GM13976 (cell line): ENCODE results near the gene TTC7B.

ENCODE experiments used
- DNase-seq: peaks from one replicate; pipeline ENCODE4 v3.0.0; 2012; ENCODE audit warnings: low spot score
- in situ Hi-C: fragments of 300-500 bp; cut with MboI; formaldehyde crosslinking; loops from one replicate; pipeline ENCODE4 v1.12.0; 2022; ENCODE audit warnings: low sequenced_read_pairs, mixed read lengths, inconsistent platforms; ENCODE audit not compliant: unreplicated experiment
- TF ChIP-seq, protein P1 (sequence below): IDR thresholded peaks from 2 replicates; pipeline ENCODE4 v1.5.1; 2012; ENCODE audit warnings: borderline replicate concordance, mild to moderate bottlenecking; ENCODE audit not compliant: insufficient read depth; ENCODE audit errors: extremely low read depth, missing control alignments, control extremely low read depth

Gene TTC7B

DNA sequence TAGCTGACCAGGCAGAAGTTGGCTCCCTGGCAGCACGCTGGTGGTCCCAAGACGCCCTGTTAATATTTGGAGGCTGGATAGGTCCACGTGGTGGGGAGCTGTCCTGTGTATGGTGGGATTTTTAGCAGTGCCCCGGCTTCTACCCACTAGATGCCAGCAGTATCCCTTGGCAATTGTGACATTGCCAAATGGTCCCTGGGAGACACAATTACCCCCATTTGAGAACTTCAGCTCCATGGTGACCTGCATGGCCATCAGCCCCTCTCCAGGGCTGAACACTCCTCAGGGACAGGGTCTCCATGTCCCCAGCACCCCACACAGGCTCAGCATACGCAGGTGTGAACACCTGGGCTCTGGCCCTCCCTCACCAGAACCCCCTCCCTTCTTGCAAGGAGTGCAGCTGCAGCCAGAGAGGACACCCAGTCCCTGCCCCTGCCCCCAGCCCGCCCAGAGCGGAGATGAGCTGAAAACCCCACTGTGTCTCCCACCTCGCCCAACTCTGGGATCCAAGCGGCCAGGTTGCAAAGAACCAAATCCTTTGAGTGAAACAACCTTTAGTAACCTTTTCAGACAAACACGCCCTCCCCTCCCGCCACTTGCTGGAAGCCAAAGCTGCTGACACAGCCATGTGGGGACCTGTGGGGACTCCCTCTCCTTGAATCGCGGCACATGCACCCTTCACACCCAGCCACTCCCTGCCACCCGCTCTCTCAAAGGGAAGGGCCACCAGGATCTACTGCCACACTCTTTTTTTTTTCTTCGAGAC, 299.0 kb downstream of the TTC7B start:
- in situ Hi-C loops, result no loop called here
- DNase-seq, result no peak
- TF ChIP-seq, protein P1, sequence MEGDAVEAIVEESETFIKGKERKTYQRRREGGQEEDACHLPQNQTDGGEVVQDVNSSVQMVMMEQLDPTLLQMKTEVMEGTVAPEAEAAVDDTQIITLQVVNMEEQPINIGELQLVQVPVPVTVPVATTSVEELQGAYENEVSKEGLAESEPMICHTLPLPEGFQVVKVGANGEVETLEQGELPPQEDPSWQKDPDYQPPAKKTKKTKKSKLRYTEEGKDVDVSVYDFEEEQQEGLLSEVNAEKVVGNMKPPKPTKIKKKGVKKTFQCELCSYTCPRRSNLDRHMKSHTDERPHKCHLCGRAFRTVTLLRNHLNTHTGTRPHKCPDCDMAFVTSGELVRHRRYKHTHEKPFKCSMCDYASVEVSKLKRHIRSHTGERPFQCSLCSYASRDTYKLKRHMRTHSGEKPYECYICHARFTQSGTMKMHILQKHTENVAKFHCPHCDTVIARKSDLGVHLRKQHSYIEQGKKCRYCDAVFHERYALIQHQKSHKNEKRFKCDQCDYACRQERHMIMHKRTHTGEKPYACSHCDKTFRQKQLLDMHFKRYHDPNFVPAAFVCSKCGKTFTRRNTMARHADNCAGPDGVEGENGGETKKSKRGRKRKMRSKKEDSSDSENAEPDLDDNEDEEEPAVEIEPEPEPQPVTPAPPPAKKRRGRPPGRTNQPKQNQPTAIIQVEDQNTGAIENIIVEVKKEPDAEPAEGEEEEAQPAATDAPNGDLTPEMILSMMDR, result no peak

DNA sequence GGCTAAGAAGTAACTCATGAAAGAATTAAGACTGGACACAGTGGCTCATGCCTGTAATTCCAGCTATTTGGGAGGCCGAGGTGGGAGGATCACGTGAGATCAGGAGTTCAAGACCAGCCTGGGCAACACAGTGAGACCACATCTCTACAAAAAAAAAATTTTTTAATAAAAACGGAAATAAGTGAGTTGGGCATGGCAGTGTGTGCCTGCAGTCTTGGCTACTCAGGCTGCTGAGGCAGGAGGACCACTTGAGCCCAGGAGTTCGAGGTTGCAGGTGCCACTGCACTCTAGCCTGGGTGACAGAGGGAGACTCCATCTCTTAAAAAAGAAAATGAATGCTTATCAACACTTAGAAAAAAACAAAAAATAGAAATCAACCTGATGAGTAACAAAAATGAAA, 301.7 kb downstream of the TTC7B start:
- in situ Hi-C loops, result no loop called here
- DNase-seq, result no peak
- TF ChIP-seq, protein P1, result no peak

DNA sequence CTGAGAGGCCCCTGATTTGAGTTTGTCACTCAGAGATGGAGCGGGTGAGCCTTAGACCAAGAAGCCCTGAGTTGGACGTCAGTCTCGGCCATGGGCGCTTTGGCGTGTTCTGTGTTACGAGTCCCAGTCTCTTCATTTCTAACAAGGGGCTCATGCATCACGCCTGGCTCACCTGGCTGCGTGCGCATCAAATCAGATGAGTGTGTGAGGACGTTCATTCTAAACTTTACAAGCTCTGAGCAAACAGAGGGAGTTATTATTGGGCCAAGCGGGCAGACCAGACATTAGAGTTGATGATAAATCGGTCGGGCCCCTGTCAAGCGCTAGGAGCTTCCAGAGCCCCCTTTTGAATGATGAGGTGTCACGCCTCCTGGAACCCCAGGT, 302.2 kb downstream of the TTC7B start:
- TF ChIP-seq, protein P1, result no peak
- in situ Hi-C loops, result no loop called here
- no peak for DNase-seq

DNA sequence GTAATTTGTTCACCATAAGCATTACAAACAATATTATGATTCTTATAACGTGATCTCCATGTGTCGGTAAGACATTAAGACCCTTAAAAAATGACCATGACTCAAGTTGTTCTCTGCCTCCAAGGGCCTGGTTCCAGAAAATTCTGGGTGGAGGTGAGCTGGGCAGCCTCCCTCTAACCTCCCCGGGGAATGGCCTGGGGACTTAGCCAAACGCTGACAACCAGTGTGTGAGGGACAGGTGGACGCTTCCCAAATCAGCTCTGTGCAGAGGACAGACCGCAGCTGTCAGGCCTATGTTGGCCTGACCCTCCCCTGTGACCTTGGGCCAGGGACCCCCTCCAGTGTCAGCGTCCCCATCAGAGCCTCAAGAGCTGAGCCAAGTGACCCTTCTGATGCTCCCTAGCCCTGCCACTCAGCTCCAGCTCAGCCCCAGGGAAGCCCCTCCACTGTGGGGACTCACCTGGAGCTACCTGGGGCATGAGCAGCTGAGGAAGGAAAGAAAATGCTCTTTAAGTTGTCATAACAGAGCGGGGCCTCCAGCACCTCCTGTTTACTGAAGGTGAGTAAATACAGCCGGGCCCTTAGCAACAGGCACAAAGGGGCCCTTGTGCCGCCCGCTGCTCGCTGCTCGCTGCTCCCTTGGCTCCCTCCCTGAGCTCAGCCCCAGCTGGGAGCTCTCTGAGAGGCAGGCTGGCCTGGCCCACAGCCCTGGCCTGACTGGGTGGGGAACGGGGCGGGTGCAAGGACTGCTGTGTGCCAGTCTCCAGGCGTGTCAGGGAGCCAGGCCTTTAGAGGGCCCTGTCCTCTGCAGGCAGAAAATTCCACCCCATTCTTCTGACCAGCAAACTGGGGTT, 302.8 kb downstream of the TTC7B start:
- in situ Hi-C loops, result no loop called here
- TF ChIP-seq, protein P1, result no peak
- no peak for DNase-seq

DNA sequence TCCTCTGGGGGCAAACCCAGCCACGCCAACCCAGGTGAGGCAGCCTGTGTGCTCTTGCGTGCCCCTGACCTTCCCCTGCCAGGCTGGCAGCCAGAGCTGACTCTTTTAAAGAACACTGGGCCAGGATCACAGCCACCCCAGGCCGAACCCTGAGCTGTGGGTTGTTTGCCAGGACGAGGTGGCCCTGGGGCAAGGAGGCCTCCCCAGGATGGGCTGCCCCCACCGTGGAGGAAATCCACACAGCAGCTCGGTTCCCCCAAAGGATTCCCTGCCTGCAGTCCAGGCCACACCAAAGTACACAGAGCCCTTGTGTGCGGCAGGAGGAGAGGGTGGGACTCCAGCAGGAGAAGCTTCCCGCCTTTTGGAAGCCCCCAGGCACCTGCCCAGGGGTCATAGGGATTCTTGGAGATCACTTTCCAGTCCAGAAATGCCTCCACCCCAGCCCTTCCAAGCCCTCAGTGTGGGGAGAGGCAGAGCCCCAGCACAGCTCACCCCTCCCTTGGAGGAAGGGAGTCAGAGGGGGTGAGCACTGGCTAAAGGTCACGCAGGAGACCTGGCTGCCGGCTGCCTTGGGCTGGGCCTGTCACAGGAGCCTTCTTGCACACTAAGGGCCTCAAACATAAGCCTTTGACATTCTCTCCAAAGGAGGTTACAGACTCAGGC, 303.8 kb downstream of the TTC7B start:
- in situ Hi-C loops, result no loop called here
- TF ChIP-seq, protein P1, result no peak
- DNase-seq, result no peak

DNA sequence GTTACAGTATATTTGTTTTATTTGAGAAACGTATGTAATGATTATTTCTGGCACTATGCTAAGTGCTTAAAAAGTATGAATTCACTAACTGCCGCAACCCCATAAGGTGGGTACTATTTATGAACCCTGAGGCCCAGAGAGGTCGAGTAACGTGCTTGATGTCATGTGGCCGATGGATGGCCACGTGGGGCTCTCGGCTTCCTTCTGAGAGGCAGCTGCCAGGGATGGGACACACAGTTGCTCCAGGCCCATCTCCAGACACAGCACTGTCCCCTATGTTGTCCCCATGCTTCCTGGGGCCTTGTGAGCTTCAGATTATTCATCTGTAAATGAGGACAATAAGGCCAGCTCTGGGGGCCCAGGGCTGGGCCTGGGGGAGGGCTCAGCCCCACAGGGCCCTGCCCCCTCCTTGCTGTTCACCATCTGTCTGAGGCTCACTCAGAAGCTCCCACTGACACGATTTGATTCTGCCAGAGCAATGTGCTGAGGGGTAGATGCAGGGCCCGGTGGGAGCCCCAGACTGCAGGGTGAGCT, 304.4 kb downstream of the TTC7B start:
- in situ Hi-C loops, result no loop called here
- DNase-seq, result no peak
- TF ChIP-seq, protein P1, result no peak
